T-helper 1 cell treated with Interleukin-12 subunit alpha and Interleukin-12 subunit beta and Interleukin-4 antibody, amounts not matched to agents 30 μg/mL and 1 μg/mL, for 36 hours (primary cell): ENCODE measurements around the gene LRRTM1.

Source experiments
- H3K27ac Mint-ChIP-seq: one replicate; pipeline ENCODE4 v1.8.0; 2021; ENCODE audit warnings: mild to moderate bottlenecking, mixed read lengths
- H3K27me3 Mint-ChIP-seq: one replicate; pipeline ENCODE4 v1.8.0; 2021; ENCODE audit warnings: low read depth, mixed read lengths
- H3K36me3 Mint-ChIP-seq: one replicate; pipeline ENCODE4 v1.8.0; 2021; ENCODE audit warnings: low read depth, mixed read lengths
- H3K4me1 Mint-ChIP-seq: one replicate; pipeline ENCODE4 v1.8.0; 2021; ENCODE audit warnings: low read depth, mixed read lengths
- H3K4me3 Mint-ChIP-seq: one replicate; pipeline ENCODE4 v1.8.0; 2021; ENCODE audit warnings: mild to moderate bottlenecking, moderate library complexity, mixed read lengths
- H3K9me3 Mint-ChIP-seq: one replicate; pipeline ENCODE4 v1.8.0; 2021; ENCODE audit warnings: mixed read lengths

The LRRTM1 gene, protein sequence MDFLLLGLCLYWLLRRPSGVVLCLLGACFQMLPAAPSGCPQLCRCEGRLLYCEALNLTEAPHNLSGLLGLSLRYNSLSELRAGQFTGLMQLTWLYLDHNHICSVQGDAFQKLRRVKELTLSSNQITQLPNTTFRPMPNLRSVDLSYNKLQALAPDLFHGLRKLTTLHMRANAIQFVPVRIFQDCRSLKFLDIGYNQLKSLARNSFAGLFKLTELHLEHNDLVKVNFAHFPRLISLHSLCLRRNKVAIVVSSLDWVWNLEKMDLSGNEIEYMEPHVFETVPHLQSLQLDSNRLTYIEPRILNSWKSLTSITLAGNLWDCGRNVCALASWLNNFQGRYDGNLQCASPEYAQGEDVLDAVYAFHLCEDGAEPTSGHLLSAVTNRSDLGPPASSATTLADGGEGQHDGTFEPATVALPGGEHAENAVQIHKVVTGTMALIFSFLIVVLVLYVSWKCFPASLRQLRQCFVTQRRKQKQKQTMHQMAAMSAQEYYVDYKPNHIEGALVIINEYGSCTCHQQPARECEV

DNA sequence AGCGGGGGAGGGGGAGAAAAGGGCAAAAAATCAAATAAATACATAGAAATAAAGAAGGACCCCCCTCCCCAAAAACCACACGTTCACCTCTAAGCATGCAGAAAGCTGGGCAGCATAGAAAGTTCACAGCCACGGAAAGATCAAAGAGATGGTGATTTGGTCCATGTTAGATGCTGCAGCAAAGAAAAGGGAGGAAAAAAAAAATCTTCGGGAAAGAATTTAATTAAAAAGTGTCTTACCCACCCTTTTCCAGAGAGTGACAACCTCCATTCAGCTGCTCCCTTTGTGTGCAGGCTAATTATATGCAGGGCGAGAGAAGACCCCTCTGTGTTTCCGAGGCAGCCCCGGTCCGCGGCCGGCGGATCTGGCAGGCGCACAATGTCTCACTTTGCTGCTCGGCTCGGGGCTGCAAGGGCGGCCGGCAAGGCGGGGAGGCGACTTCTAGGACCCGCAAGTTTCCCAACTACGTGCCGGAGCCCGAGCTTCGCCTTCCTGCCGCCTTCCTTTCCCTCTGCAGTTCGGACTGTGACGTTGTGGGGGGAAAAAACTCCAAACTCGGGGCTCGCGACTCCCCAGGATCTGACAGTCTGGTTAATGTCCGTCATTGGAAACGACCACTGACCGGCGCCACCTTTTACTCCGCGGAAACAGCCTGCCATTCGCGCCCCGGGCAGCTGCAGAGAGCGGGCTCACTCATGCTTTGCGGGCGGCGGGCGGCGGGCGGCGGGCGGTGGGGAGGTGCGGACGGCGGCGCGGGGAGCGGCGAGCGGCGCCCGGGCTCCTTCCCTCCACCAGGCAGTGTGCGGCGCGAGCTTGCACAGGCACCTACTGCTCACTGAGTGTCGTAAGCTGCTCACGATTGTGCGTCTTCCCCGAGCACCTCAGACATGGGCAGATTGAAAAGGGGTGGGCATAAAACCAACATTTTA, at the start of gene LRRTM1:
TSS of gene LRRTM1 (minus strand) at position 844 of the 929 bp plus-strand sequence. CDS start 933 bp downstream, outside the sequence.
- H3K27me3 Mint-ChIP-seq, result peaks cover 52% of the 10 kb centered on the region
- no peaks in the 10 kb centered on the region for H3K4me1 Mint-ChIP-seq
- no peaks in the 10 kb centered on the region for H3K9me3 Mint-ChIP-seq
- H3K27ac Mint-ChIP-seq, result no peak within 1 kb of the TSS
- no peak within 1 kb of the TSS for H3K4me3 Mint-ChIP-seq
- no peaks in the 10 kb centered on the region for H3K36me3 Mint-ChIP-seq

DNA sequence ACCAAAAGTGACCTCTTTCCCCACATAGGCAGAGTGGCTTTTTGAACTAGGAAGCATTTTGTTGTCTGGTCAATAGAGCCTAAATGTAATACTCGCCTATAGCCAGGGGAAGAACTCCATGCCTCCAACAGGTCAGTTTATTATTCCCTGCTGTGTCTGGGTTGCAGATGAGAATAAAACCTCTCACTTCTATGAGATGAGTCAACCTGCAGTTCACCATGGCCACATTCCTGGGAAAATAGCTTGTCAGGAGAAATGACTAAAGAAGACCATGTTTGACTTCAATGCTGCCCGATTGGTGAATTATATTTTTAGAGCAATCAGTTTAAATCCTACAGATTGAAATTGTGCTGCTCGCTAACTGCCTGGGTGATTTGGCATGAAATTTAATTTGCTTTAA, 46.7 kb upstream of the LRRTM1 start:
- peaks cover 3% of the 10 kb centered on the region for H3K9me3 Mint-ChIP-seq
- no peak overlapping the region for H3K4me3 Mint-ChIP-seq
- H3K4me1 Mint-ChIP-seq, result no peaks in the 10 kb centered on the region
- no peaks in the 10 kb centered on the region for H3K27me3 Mint-ChIP-seq
- no peak overlapping the region for H3K27ac Mint-ChIP-seq
- H3K36me3 Mint-ChIP-seq, result no peaks in the 10 kb centered on the region

DNA sequence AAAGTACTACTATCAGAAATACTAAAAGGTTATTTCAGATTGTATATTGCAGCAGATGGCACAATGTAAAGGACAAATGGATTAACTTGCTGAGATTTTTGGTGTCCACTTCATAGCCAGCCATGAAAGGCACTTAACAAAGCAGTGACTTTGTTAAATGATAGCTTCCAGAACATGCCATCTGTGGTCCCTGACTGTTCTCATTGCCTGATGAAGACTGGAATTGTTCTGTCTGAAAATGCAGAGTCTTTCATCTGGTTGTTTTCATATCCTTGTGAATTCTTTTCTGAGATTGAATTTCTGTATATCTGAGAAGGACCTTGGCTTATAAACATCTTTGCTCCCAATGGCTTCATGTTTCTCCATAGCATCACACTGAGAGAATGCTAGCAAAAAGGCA, 44.4 kb upstream of the LRRTM1 start:
- Mint-ChIP-seq H3K4me3 (no peak overlapping the region), H3K9me3 (peaks cover 3% of the 10 kb centered on the region), H3K4me1 (no peaks in the 10 kb centered on the region), H3K27ac (no peak overlapping the region), H3K27me3 (no peaks in the 10 kb centered on the region), H3K36me3 (no peaks in the 10 kb centered on the region)

DNA sequence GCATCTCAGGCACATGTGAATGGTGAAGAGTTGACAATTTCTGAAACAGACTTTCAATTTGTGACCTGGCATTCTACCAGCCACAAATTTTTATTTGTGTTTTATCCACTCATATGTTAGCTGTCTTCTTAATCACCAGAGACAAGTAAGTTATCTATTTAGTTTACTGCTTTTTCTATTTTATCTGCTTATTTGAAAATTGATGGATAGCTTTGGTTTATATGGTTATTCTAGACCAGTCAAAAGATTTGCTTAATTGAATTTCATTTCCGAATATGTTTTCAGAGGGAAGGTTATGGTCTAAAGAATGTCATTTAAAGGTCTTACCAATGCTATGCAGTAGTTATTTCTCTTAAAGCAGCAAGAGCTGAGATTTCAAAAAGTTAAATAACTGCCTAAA, 43.5 kb upstream of the LRRTM1 start:
- no peak overlapping the region for H3K4me3 Mint-ChIP-seq
- H3K9me3 Mint-ChIP-seq, result peaks cover 3% of the 10 kb centered on the region
- H3K36me3 Mint-ChIP-seq, result no peaks in the 10 kb centered on the region
- no peaks in the 10 kb centered on the region for H3K27me3 Mint-ChIP-seq
- no peak overlapping the region for H3K27ac Mint-ChIP-seq
- H3K4me1 Mint-ChIP-seq, result no peaks in the 10 kb centered on the region

DNA sequence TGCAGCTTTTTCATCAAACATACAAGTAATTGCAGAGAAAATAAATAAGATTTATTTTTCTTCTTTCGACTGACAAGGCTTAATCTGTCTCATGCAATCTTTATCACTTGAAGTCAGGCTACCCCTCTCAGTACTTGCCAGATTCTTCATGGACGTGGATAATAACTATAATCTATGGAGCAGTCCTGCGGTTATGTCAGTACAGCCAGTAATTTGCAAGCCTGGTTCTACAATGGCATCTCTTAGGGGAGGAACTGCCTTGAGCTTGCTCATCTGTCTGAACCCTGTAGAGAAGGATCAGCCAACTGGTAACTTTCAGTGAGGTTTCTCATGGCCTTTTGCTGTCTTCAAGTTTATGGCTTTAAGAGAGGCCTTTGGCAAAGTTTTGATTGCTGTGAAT, 35.5 kb upstream of the LRRTM1 start:
- Mint-ChIP-seq H3K27me3 (no peaks in the 10 kb centered on the region), H3K27ac (no peak overlapping the region), H3K9me3 (peaks cover 7% of the 10 kb centered on the region), H3K36me3 (no peaks in the 10 kb centered on the region), H3K4me3 (no peak overlapping the region), H3K4me1 (no peaks in the 10 kb centered on the region)

DNA sequence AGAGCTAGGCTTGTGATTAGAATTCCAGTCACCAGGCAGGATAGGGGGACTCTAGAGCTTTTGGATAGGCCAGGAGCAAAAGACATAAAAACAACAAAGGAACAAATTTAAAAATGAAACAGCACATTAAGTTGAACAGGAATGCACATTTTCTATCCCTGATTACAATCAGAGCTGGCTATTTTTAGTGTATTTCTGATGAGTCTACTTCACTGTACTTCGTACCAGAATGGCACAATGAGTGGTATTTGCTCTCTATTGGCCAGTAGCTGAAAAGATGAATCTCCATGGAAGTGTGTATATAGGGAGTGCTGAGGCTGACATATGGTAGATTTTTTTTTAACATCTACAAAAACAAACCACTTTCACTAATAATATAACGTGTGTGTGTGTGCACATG, 34.2 kb upstream of the LRRTM1 start:
- Mint-ChIP-seq H3K4me1 (no peaks in the 10 kb centered on the region), H3K36me3 (no peaks in the 10 kb centered on the region), H3K27me3 (no peaks in the 10 kb centered on the region), H3K27ac (no peak overlapping the region), H3K9me3 (peaks cover 12% of the 10 kb centered on the region), H3K4me3 (no peak overlapping the region)

DNA sequence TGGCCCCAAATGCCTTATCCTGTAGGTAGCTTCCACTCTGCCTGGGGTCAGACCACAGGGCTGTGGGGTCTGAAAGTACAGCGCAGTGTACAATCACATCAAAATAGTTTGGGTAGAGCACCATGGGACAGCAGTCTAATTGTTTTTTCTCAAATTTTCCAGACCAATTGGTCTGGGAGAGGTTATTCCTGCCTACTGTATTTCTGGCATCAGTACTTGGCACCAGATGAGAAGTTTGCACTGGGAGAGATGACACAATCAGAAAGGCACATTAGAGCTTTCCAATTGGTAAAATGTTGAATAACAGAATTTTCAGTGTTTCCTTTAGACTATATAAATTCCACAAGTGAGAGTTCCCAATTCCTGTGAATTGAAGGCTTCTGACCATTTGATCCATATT, 30.9 kb upstream of the LRRTM1 start:
- Mint-ChIP-seq H3K36me3 (no peaks in the 10 kb centered on the region), H3K4me3 (no peak overlapping the region), H3K27me3 (no peaks in the 10 kb centered on the region), H3K9me3 (peaks cover 9% of the 10 kb centered on the region), H3K4me1 (no peaks in the 10 kb centered on the region), H3K27ac (no peak overlapping the region)

DNA sequence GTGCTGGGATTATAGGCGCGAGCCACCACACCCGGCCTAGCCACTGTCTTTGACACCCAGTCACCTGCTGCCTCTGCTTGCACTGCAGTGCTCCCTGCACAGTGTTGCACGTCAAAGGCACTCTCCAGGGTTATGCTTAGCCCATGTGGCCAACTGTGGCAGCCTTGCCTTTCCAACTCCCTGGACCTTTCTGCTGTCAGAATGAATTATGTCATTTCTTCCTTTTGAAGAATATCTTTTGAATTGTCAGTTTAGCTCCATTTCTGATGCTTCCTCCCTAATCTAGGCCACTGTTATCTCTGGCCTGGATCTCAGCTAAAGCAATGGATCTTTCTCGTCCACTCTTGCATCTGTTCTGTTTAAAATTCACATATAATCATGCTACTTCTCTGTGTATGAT, 29.3 kb upstream of the LRRTM1 start:
- Mint-ChIP-seq H3K27me3 (no peaks in the 10 kb centered on the region), H3K36me3 (no peaks in the 10 kb centered on the region), H3K27ac (no peak overlapping the region), H3K4me3 (no peak overlapping the region), H3K9me3 (peaks cover 9% of the 10 kb centered on the region), H3K4me1 (no peaks in the 10 kb centered on the region)

DNA sequence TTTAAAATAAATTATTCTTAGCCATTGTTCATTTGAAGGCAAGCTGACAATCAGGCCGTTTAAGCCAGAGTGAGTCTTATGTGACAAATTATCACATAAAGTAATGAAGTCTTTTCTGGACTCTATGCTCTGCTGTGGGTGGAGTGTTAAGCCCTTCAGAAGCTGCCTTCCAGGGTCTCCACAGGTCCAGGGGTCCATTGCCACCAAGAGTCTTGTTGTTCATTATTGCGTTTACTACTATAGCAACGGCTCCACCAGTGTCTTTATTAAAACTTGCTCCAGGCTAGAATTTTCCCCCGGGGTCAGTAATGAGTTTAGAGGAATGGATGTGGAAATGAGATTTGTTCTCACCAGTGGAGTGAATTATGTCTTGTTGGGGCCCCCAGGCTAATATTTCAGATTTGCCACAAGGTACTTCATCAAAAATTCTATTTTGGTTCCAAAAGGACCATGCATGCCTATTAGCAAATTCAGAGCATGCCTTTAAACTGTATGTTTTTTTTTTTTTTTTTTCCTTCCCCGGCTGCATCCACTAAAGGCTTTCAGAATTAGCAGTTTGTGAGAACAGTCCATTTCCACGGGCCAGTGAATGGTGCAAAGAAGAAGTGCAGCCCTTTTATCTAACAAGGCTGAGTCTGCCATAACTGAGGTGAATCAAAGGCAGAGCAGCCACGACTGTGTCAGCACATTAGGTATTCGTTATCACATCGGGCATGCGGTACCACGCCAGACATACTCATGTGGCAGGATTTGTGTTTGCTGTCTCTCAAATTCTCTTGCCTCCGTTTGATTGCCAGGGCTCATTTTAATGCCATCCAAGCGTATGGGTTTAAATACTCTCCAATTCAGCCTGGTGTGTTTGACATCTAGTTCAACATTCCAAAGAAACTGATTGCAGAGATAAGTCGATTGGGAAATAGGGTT, 26.2 kb upstream of the LRRTM1 start:
- peaks cover 9% of the 10 kb centered on the region for H3K9me3 Mint-ChIP-seq
- no peaks in the 10 kb centered on the region for H3K36me3 Mint-ChIP-seq
- H3K4me3 Mint-ChIP-seq, result no peak overlapping the region
- no peaks in the 10 kb centered on the region for H3K4me1 Mint-ChIP-seq
- no peak overlapping the region for H3K27ac Mint-ChIP-seq
- no peaks in the 10 kb centered on the region for H3K27me3 Mint-ChIP-seq

DNA sequence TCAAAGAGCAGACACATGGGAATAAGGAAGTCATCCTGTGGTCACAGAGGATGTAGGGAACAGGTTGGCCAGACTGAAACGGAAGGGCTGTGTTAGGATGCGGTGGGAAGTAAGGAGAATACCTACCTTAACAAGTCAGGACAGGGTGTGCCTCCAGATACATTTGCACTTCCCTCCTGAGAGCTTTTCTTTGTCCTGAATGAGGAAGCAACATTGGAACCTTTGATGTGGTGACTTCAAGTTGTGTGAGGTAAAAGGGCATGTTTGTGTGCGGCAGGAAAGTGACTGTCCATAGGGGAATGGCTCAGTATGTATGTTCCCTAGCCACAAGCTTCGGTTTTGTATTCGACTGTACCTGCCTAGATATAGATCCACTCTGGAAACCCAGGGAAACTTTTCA, 24.9 kb upstream of the LRRTM1 start:
- H3K27ac Mint-ChIP-seq, result no peak overlapping the region
- H3K27me3 Mint-ChIP-seq, result no peaks in the 10 kb centered on the region
- no peaks in the 10 kb centered on the region for H3K36me3 Mint-ChIP-seq
- no peaks in the 10 kb centered on the region for H3K4me1 Mint-ChIP-seq
- H3K4me3 Mint-ChIP-seq, result no peak overlapping the region
- peaks cover 4% of the 10 kb centered on the region for H3K9me3 Mint-ChIP-seq

DNA sequence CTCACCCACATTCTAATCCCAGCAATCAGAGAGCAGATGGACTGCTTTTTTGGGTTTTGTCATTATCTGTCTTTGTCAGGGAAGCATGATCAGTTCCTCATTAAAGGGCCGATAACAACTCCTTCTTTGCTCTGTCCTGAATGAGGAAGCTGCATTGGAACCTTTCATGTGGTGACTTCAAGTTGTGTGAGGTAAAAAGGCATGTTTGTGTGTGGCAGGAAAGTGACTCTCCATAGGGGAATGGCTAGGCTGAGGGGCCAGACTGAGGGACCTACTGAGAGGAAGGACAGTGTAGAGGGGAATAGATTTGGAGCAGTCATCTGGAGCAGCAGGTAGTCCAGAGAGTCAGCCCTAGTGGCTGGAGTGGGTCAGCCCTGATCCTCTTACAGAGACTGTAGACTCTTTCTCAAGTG, 23.6 kb upstream of the LRRTM1 start:
- no peaks in the 10 kb centered on the region for H3K36me3 Mint-ChIP-seq
- no peak overlapping the region for H3K27ac Mint-ChIP-seq
- H3K9me3 Mint-ChIP-seq, result no peaks in the 10 kb centered on the region
- no peaks in the 10 kb centered on the region for H3K27me3 Mint-ChIP-seq
- H3K4me3 Mint-ChIP-seq, result no peak overlapping the region
- H3K4me1 Mint-ChIP-seq, result no peaks in the 10 kb centered on the region

DNA sequence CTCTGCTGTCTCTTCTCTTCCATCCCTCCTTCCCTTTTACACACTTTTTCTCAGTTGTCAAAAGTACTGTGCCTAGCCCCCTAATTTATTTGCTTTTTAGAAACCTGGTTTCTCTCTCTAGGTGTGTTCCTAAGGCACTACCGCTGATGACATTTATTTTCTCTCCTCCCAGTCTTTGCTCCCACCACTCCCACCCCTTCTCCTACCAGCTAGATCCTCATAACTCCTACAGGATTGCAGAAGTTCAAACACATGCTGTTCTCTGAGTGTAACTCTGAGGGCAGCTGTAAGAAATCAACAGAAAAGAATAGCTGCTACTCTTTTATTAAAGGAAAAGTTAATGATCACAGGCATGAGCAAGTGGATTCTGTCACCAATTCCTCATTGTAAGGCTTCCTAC, 22.3 kb upstream of the LRRTM1 start:
- Mint-ChIP-seq H3K4me3 (no peak overlapping the region), H3K36me3 (no peaks in the 10 kb centered on the region), H3K9me3 (no peaks in the 10 kb centered on the region), H3K27me3 (peaks cover 4% of the 10 kb centered on the region), H3K4me1 (no peaks in the 10 kb centered on the region), H3K27ac (no peak overlapping the region)

DNA sequence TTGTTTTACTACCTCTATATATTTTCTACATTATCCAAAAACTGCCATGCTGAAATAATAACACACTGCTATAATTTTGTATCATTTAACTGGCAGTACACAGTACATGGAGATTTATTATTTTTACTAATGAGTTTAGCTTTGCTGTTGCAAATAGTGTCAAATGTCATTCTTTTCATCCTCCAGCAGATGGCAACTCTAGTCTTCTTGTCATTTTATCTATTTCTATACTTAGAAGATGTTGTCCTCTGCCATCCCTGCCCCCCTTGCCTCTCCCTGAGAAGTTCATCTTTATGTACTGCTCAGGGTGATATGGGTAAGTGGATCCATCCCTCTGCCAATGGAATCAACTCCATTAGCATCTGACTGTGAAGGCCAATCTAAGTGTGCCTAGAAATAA, 21.7 kb upstream of the LRRTM1 start:
- H3K27me3 Mint-ChIP-seq, result peaks cover 5% of the 10 kb centered on the region
- no peaks in the 10 kb centered on the region for H3K9me3 Mint-ChIP-seq
- no peaks in the 10 kb centered on the region for H3K36me3 Mint-ChIP-seq
- no peak overlapping the region for H3K27ac Mint-ChIP-seq
- no peak overlapping the region for H3K4me3 Mint-ChIP-seq
- H3K4me1 Mint-ChIP-seq, result no peaks in the 10 kb centered on the region

DNA sequence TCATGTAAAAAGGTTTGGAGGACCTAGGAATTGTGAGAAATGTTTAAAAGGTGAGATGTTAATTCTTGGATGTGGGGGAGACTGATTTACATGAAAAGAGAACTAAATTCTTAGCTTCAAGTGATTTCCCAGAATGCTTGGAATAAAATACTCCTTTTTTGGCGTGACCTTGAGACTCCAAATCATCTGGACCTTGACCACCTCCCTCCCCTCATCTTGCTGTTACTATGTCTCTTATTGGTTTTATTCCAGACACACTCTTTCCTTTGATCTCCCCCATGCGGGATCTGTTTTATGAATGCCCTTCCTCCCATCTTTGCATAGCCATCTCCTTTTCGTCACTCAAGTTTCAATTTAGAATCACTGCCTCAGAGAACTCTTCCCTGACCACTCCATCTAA, 20.0 kb upstream of the LRRTM1 start:
- Mint-ChIP-seq H3K9me3 (no peaks in the 10 kb centered on the region), H3K27ac (no peak overlapping the region), H3K4me3 (no peak overlapping the region), H3K4me1 (no peaks in the 10 kb centered on the region), H3K36me3 (no peaks in the 10 kb centered on the region), H3K27me3 (peaks cover 8% of the 10 kb centered on the region)
